ENCODE results near the gene SORCS2. TPM values are rescaled to one million over a fixed set of nuclear protein-coding genes. Genes with fewer than 3 reads are reported as not detected.

Gene SORCS2
- polyA plus RNA-seq, 1 donor (not counting 4 experiments of a cell fraction or from before 2014, with no cell fraction given): 0.09 TPM

DNA sequence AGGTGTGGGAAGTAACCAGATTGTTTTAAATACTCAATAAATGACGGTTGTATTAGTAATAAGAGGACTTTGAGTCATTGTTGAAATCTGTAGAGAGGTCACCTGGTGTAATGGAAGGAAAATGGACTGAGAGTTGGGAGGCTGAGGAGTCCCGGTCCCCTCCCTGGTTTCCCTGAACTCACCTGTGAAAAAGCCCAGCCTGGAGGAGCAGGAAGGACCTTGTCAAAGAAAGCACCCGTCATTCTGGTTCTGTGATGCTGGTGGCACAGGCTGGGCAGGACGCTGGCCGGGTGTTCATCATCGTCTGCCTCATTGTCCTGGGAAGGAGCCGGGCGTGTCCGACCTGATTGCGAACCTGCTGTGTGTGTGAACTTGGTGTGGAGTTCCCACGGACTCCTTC, 70.8 kb downstream of the SORCS2 start:
- Histone ChIP-seq H3K4me2 (ENCODE audit: control insufficient read depth, extremely low read depth, insufficient read depth, low read depth, low read length) (no peak overlapping the region), H3K4me1 (ENCODE audit: control insufficient read depth, extremely low read depth, insufficient read depth, low read length) (peaks cover 10% of the 10 kb centered on the region), H3K36me3 (ENCODE audit: control insufficient read depth in 2 of 2, extremely low read depth in 1 of 2, insufficient read depth in 2 of 2, low read length in 2 of 2) (no peaks in the 10 kb centered on the region), H3K9ac (ENCODE audit: control insufficient read depth, extremely low read depth, insufficient read depth, low read length) (no peak overlapping the region), H3K27me3 (ENCODE audit: control insufficient read depth, extremely low read depth, insufficient read depth, low read length) (peaks cover 6% of the 10 kb centered on the region), H3K9me1 (ENCODE audit: control insufficient read depth, extremely low read depth, insufficient read depth, low read length) (no peaks in the 10 kb centered on the region), H4K20me1 (ENCODE audit: control insufficient read depth, extremely low read depth, insufficient read depth, low read length) (no peaks in the 10 kb centered on the region), H3K79me2 (ENCODE audit: control insufficient read depth, insufficient read depth, low read length) (no peaks in the 10 kb centered on the region), H3K9me3 (ENCODE audit: control insufficient read depth, low read depth, low read length) (no peaks in the 10 kb centered on the region), H3K4me3 (ENCODE audit: control insufficient read depth in 2 of 3, extremely low read depth in 1 of 3, insufficient read depth in 2 of 3, low read depth in 1 of 3, low read length in 3 of 3) (no peak overlapping the region), H3K27ac (ENCODE audit: control insufficient read depth, insufficient read depth, low read length) (no peak overlapping the region), H2AFZ (ENCODE audit: control insufficient read depth, low read length) (no peak overlapping the region)
- dilution Hi-C loops (cut with MboI; ENCODE audit: extremely low pct_ligation_motif_present, low sequenced_read_pairs): no loop called here
- FAIRE-seq (no peak), DNase-seq (ENCODE audit: low read depth, low spot score) (no peak)
- TF ChIP-seq, protein P1, sequence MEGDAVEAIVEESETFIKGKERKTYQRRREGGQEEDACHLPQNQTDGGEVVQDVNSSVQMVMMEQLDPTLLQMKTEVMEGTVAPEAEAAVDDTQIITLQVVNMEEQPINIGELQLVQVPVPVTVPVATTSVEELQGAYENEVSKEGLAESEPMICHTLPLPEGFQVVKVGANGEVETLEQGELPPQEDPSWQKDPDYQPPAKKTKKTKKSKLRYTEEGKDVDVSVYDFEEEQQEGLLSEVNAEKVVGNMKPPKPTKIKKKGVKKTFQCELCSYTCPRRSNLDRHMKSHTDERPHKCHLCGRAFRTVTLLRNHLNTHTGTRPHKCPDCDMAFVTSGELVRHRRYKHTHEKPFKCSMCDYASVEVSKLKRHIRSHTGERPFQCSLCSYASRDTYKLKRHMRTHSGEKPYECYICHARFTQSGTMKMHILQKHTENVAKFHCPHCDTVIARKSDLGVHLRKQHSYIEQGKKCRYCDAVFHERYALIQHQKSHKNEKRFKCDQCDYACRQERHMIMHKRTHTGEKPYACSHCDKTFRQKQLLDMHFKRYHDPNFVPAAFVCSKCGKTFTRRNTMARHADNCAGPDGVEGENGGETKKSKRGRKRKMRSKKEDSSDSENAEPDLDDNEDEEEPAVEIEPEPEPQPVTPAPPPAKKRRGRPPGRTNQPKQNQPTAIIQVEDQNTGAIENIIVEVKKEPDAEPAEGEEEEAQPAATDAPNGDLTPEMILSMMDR (optimal IDR thresholded peaks at IDR 0.05 in 1 of 3, IDR thresholded peaks at IDR 0.05 in 1 of 3, conservative IDR thresholded peaks at IDR 0.05 in 1 of 3; ENCODE audit: extremely low read depth in 1 of 3, insufficient read depth in 2 of 3, low read length in 3 of 3): no peak
- no peak for TF ChIP-seq EZH2 (IDR thresholded peaks at IDR 0.05; ENCODE audit: low read length)

DNA sequence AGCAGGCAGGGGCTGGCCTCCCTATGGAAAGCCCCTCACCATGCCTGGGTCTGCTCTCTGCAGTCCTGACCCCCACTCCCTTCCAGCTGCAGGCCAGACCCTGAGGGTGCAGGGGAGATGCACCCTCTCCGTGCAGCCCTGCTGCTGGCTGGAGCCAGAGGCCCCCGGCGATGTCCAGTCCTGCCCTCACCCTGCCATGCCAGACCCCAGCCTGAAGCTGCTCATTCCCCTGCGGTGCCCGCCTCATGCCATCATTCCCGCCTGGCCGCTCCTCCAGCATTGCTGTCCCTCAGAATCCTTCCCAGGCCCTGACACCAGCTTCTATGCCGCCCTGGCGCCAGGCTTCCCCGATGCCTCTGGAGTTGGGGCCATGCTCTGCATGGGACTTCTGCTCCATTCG, 72.4 kb downstream of the SORCS2 start:
- Histone ChIP-seq H3K36me3 (ENCODE audit: control insufficient read depth in 2 of 2, extremely low read depth in 1 of 2, insufficient read depth in 2 of 2, low read length in 2 of 2) (no peaks in the 10 kb centered on the region), H3K4me1 (ENCODE audit: control insufficient read depth, extremely low read depth, insufficient read depth, low read length) (peaks cover 10% of the 10 kb centered on the region), H3K27me3 (ENCODE audit: control insufficient read depth, extremely low read depth, insufficient read depth, low read length) (peaks cover 11% of the 10 kb centered on the region), H3K79me2 (ENCODE audit: control insufficient read depth, insufficient read depth, low read length) (no peaks in the 10 kb centered on the region), H3K9me3 (ENCODE audit: control insufficient read depth, low read depth, low read length) (no peaks in the 10 kb centered on the region), H4K20me1 (ENCODE audit: control insufficient read depth, extremely low read depth, insufficient read depth, low read length) (no peaks in the 10 kb centered on the region), H2AFZ (ENCODE audit: control insufficient read depth, low read length) (no peak overlapping the region), H3K4me2 (ENCODE audit: control insufficient read depth, extremely low read depth, insufficient read depth, low read depth, low read length) (no peak overlapping the region), H3K27ac (ENCODE audit: control insufficient read depth, insufficient read depth, low read length) (no peak overlapping the region), H3K9me1 (ENCODE audit: control insufficient read depth, extremely low read depth, insufficient read depth, low read length) (no peaks in the 10 kb centered on the region), H3K9ac (ENCODE audit: control insufficient read depth, extremely low read depth, insufficient read depth, low read length) (no peak overlapping the region), H3K4me3 (ENCODE audit: control insufficient read depth in 2 of 3, extremely low read depth in 1 of 3, insufficient read depth in 2 of 3, low read depth in 1 of 3, low read length in 3 of 3) (no peak overlapping the region)
- TF ChIP-seq, protein P1 (optimal IDR thresholded peaks at IDR 0.05 in 1 of 3, IDR thresholded peaks at IDR 0.05 in 1 of 3, conservative IDR thresholded peaks at IDR 0.05 in 1 of 3; ENCODE audit: extremely low read depth in 1 of 3, insufficient read depth in 2 of 3, low read length in 3 of 3): no peak
- TF ChIP-seq EZH2 (IDR thresholded peaks at IDR 0.05; ENCODE audit: low read length): no peak
- DNase-seq (ENCODE audit: low read depth, low spot score): no peak
- no peak for FAIRE-seq
- dilution Hi-C loops (cut with MboI; ENCODE audit: extremely low pct_ligation_motif_present, low sequenced_read_pairs): no loop called here

All from keratinocyte (primary cell).